Stimulated activated CD8-positive, alpha-beta memory T cell treated with anti-CD3 and anti-CD28 coated beads, Interleukin-12 subunit alpha, Interleukin-12 subunit beta, amount 100 ng/mL, for 1 hour (primary cell): ENCODE results near the gene SUMO3.

Experiments used
- DNase-seq: peaks from one replicate; pipeline ENCODE4 v3.0.0-alpha.2; 2020; ENCODE audit warnings: low read depth

Gene SUMO3

DNA sequence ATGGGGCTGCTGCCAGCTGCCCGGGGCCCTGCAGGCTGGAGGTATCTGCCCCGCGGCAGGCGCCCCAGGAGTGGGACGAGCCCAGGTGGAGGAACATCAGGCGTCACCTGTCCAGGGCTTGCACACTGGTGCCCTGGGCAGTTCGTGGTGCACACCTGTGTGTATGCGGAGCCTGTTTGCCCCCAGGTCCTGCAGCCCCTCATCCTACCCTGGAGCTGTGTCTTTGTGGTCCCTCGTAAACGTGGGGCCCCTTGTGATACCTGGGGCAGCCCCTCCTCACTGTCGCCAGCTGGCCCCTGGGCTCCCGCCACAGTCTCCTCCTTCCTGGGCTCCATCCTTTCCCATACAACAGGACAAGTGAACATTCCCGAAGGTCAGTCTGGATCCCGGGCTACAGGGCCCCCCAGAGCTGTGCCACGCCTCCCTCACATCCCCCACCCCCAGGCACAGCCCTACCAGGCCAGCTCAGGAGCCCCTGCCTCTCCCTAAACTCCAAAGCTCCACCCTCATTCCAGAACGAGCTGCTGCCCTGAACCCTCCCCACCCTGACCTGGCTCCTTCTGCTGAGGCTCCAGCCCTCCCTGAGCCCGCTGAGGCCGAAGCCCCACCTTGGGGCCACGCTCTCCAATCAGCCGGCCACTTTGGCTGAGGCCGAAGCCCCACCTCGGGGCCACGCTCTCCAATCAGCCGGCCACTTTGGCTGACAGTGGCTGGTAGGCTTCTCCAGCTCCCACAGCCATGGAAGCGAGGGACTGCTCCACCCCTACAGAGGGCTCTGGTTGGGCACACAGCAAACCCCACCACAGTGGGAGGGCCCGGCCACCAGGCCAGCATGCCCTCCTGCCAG, 58.9 kb downstream of the SUMO3 start:
- no peak for DNase-seq

DNA sequence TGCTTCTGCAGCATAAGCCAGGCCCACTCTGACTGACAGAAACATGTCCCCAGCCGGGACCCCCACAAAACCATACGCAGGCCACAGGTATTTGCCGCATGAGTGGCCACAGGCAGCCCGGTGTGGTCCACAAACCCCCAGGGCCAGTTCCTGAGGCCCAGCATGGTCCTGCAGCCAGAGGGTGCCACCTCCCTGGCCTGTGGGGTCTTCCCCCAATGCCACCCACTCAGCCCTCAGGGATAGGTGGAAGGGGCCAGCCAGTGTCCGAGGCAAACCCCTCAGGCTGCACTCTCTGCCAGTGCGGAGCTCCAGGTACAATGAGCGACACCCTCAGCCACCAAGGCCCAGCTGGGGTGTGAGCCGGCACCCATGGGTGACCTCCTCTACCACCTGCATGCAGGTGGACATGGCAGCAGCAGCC, 59.7 kb downstream of the SUMO3 start:
- no peak for DNase-seq

DNA sequence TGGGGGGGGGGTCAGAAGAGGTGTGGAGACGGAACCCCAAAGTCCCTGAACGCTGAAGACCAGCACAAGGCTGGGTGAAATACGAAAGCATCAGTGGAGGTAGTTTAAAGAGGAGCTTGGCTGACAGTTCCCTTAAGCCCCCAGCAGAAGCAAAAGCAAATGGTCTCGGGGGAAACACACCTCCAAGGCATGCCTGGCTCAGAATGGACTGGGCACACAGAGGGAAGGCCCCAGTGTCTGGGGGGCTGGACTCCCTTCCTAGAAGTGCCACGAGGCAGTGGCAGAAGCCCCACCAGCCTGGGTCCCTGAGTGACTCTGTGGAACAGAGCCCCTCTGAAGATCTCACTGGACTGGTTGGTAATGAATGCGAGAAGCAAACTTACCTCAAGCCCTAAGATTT, 60.1 kb downstream of the SUMO3 start:
- DNase-seq = no peak

DNA sequence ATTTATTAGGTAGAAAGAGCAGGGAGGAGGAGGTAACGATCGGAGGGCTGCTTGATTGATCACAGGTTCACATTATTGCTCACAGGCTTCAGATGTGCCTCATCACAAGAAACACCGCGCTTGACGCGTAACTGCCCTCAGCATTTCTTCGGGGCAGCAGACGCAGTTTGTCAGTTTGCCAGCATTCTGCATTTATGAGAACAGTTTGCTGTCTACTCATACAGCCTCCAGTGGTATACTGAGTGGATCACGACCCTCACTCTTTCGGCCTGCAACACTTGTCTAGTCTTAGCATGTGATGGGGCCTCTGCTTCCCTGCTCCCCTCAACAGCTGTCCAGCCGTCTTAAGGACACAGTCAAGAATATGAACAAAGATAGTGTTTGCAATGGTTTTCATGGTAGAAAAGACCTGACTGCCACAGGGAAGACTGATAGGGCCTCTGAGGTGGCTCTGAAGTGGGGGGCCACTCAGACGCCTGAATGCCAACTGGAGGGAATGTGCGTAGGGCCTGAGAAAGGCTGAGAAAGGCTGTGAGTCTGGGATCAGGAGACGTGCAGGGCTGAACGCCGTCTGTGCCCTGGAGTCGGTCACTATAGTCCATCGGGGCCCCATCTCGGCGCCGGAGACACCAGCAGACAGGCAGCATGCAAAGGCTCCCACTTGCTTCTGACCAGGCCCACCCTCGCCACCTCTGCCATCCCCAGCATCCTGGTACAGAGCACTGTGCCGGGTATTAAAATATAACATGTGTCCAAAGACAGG, 61.3 kb downstream of the SUMO3 start:
- no peak for DNase-seq
